ENCODE measurements around the gene GPATCH4.

DNA sequence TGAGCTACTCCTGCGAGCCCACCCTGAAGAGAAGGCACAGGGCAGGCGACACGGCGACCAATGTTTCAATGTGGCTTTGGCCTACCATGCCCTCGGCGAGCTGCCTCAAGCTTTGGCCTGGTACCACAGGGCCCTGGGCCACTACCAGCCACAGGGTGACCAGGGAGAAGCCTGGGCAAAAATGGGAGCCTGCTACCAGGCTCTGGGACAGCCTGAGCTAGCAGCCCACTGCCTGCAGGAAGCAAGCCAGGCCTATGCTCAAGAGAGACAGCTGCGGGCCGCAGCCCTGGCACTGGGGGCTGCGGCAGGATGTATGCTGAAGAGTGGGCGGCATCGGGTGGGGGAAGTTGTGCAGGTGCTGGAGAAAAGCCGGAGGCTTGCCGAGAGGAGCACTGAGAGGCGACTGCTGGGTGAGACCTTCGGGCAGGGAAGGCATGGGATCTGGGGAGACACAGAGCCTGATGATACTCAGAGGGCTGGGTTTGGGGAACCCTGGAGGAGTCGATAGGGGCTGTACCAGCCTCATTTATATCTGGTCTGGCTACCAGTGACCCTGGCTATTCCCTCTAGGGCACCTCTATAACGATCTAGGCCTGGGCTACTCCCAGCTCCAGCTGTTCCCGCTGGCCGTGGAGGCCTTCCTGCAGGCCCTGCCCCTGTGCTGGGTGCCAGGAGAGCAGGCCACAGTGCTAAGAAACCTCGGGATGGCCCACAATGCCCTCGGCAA is 19.5 kb downstream of the GPATCH4 start:
- TF ChIP-seq, protein P1, sequence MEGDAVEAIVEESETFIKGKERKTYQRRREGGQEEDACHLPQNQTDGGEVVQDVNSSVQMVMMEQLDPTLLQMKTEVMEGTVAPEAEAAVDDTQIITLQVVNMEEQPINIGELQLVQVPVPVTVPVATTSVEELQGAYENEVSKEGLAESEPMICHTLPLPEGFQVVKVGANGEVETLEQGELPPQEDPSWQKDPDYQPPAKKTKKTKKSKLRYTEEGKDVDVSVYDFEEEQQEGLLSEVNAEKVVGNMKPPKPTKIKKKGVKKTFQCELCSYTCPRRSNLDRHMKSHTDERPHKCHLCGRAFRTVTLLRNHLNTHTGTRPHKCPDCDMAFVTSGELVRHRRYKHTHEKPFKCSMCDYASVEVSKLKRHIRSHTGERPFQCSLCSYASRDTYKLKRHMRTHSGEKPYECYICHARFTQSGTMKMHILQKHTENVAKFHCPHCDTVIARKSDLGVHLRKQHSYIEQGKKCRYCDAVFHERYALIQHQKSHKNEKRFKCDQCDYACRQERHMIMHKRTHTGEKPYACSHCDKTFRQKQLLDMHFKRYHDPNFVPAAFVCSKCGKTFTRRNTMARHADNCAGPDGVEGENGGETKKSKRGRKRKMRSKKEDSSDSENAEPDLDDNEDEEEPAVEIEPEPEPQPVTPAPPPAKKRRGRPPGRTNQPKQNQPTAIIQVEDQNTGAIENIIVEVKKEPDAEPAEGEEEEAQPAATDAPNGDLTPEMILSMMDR (IDR thresholded peaks at IDR 0.05) = no peak
- TF ChIP-seq EP300 (IDR thresholded peaks at IDR 0.05; ENCODE audit: low read depth) (no peak), POLR2A (IDR thresholded peaks at IDR 0.05) (no peak), POLR2AphosphoS5 (IDR thresholded peaks at IDR 0.05) (no peak)

All from transverse colon (tissue), 4 donors.